Testis (tissue), 3 donors: ENCODE measurements around the gene GLRA3. TPM values are rescaled to one million over a fixed set of nuclear protein-coding genes. Genes with fewer than 3 reads are reported as not detected.

Source experiments
- DNase-seq: peaks from one replicate; pipeline ENCODE4 v3.0.0-alpha.2; 2019
- H3K27ac ChIP-seq, 2 donors: fragments of 200-600 bp; sonication (generic); one replicate each; pipeline ENCODE4 v1.5.1; 2019
- H3K27me3 ChIP-seq: fragments of 200-600 bp; sonication (generic); one replicate; pipeline ENCODE4 v1.5.1; 2019
- H3K36me3 ChIP-seq: fragments of 200-600 bp; sonication (generic); one replicate; pipeline ENCODE4 v1.5.1; 2017; ENCODE audit warnings: low read depth; ENCODE audit errors: missing control alignments
- H3K4me1 ChIP-seq: fragments of 200-600 bp; sonication (generic); one replicate; pipeline ENCODE4 v1.5.1; 2019
- H3K4me3 ChIP-seq, 2 donors: fragments of 200-600 bp; sonication (generic); one replicate each; pipeline ENCODE4 v1.5.1; 2017 to 2019
- H3K9me3 ChIP-seq: fragments of 200-600 bp; sonication (generic); one replicate; pipeline ENCODE4 v1.5.1; 2017
- POLR2A ChIP-seq: fragments of 450-650 bp; IDR thresholded peaks from one replicate; pipeline ENCODE4 v1.6.1; 2017; ENCODE audit warnings: antibody characterized with exemption, mild to moderate bottlenecking, moderate library complexity
- WGBS, 2 donors: methylation state at CpG; one replicate each; pipeline ENCODE4 v1.1.5; 2018; 5-methylcytosine and 5-hydroxymethylcytosine counted together
- intact Hi-C: fragments of 100-400 bp; cut with DNase I; formaldehyde crosslinking; loops from one replicate; pipeline ENCODE4 v1.15.1; 2023; ENCODE audit warnings: low total_unique reads
- polyA plus RNA-seq: library from polyadenylated mRNA; stranded (reverse); fragments of 350-450 nt; fragmentation: Illumina TruSeq; extraction: RNeasy Lipid Tissue Mini Kit (QIAGEN cat#74804); gene quantifications from one replicate; pipeline ENCODE4 v1.2.3, GENCODE V29; 2014; ENCODE audit warnings: low read depth, low replicate concordance; ENCODE audit not compliant: insufficient read depth
- total RNA-seq, 2 donors: library from RNA; depleted of rRNA; stranded (reverse); fragments of >200 nt; gene quantifications; one replicate each; pipeline ENCODE4 v1.2.3, GENCODE V29; 2016
- TF ChIP-seq, protein P1 (sequence below), 3 experiments: fragments of 450-650 bp in 2 of 3; fragments of 200-600 bp in 1 of 3; sonication (generic) in 1 of 3; IDR thresholded peaks; one replicate each; pipeline ENCODE4 v1.5.1; 2016 to 2019; ENCODE audit warnings: antibody characterized with exemption in 3 of 3, mild to moderate bottlenecking in 2 of 3, moderate library complexity in 1 of 3

Gene GLRA3
- total and polyA plus RNA-seq, 3 donors from 2014 or later = 1.2 to 1.3 (median 1.3) TPM

- WGBS, 2 donors = 82 to 86% methylated on average over 4 of the region's 4 CpGs
- intact Hi-C loops = no loop called here
- H3K27ac ChIP-seq = no peak overlapping the region
Measured at GRCh38 chr4:174707051-174707676, 121.9 kb downstream of the GLRA3 start.

DNA sequence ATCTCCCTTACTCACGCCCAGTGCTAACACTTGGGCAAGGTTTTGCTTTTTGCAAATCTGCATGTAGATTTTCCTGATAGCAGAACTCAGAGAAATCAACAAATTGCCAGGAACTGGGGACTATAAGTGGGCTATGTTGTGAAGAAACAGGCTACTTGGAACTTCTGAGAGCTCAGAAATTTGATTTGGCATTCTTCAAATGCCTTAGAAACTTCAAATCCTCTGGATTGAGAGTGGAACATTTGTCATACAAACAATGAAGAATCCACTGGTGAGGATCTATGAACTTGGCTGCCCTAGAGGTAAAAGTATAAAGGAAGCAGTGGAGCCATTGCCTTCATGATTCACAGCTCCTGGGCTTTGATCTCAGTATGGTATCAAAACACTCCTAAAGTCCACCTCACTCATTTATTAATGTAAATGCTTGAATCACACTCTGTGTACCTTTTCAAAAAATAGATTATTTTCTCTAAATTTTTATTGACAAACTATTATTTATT is 126.0 kb downstream of the GLRA3 start:
- H3K27ac ChIP-seq = no peak overlapping the region
- intact Hi-C loops = no loop called here
- H3K9me3 ChIP-seq = no peaks in the 10 kb centered on the region
- WGBS, 2 donors = 95 to 97% methylated on average over 1 of the region's 1 CpG
- H3K4me3 ChIP-seq = no peak overlapping the region
- no peak for DNase-seq
- no peaks in the 10 kb centered on the region for H3K4me1 ChIP-seq
- TF ChIP-seq POLR2A = no peak
- TF ChIP-seq, protein P1, sequence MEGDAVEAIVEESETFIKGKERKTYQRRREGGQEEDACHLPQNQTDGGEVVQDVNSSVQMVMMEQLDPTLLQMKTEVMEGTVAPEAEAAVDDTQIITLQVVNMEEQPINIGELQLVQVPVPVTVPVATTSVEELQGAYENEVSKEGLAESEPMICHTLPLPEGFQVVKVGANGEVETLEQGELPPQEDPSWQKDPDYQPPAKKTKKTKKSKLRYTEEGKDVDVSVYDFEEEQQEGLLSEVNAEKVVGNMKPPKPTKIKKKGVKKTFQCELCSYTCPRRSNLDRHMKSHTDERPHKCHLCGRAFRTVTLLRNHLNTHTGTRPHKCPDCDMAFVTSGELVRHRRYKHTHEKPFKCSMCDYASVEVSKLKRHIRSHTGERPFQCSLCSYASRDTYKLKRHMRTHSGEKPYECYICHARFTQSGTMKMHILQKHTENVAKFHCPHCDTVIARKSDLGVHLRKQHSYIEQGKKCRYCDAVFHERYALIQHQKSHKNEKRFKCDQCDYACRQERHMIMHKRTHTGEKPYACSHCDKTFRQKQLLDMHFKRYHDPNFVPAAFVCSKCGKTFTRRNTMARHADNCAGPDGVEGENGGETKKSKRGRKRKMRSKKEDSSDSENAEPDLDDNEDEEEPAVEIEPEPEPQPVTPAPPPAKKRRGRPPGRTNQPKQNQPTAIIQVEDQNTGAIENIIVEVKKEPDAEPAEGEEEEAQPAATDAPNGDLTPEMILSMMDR (IDR thresholded peaks at IDR 0.05) = no peak
- no peaks in the 10 kb centered on the region for H3K27me3 ChIP-seq
- H3K36me3 ChIP-seq = no peaks in the 10 kb centered on the region

More at GRCh38 chr4:174707051-174707676, 121.9 kb downstream of the GLRA3 start:
- H3K36me3 ChIP-seq = no peaks in the 10 kb centered on the region
- H3K27me3 ChIP-seq = no peaks in the 10 kb centered on the region
- no peaks in the 10 kb centered on the region for H3K4me1 ChIP-seq
- H3K9me3 ChIP-seq = no peaks in the 10 kb centered on the region
- DNase-seq = no peak
- H3K4me3 ChIP-seq = no peak overlapping the region
- TF ChIP-seq, protein P1 (IDR thresholded peaks at IDR 0.05) = no peak
- TF ChIP-seq POLR2A = no peak

- H3K9me3 ChIP-seq = no peaks in the 10 kb centered on the region
- H3K4me1 ChIP-seq = no peaks in the 10 kb centered on the region
- TF ChIP-seq, protein P1 (IDR thresholded peaks at IDR 0.05) = no peak
- no peak for TF ChIP-seq POLR2A
- intact Hi-C loops = no loop called here
- no peak overlapping the region for H3K4me3 ChIP-seq
- no peak overlapping the region for H3K27ac ChIP-seq
- H3K27me3 ChIP-seq = no peaks in the 10 kb centered on the region
- DNase-seq = no peak
- H3K36me3 ChIP-seq = no peaks in the 10 kb centered on the region
Measured at GRCh38 chr4:174699654-174700053, 129.4 kb downstream of the GLRA3 start.

- Histone ChIP-seq H3K4me3 (no peak overlapping the region), H3K27me3 (no peaks in the 10 kb centered on the region), H3K4me1 (no peaks in the 10 kb centered on the region), H3K9me3 (no peaks in the 10 kb centered on the region), H3K36me3 (no peaks in the 10 kb centered on the region), H3K27ac (no peak overlapping the region)
- intact Hi-C loops = no loop called here
- 52 to 60% methylated on average over 4 of the region's 4 CpGs for WGBS, 2 donors
- no peak for DNase-seq
- TF ChIP-seq, protein P1 (IDR thresholded peaks at IDR 0.05) = no peak
- no peak for TF ChIP-seq POLR2A
Measured at GRCh38 chr4:174697896-174698295, 131.2 kb downstream of the GLRA3 start.

DNA sequence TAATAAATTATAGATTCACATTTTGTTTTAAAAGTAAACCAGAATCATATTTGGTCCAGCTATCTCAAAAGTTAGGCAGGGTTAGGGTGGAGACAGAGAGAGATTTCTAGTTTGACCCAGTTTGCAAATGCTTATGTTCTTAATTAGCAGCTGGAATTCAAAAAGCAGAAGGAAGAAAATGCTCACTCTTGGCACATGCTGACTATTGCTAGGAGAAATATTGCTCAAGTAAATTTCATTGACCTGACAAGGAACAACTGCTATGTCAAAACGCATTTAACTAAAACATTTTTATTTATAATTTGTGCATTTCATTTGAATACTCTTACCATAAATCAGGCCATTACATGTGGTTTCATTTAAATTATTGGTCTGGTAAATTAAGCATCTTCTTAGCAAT is 131.8 kb downstream of the GLRA3 start:
- intact Hi-C loops = no loop called here
- H3K4me1 ChIP-seq = no peaks in the 10 kb centered on the region
- H3K36me3 ChIP-seq = no peaks in the 10 kb centered on the region
- no peaks in the 10 kb centered on the region for H3K27me3 ChIP-seq
- TF ChIP-seq, protein P1 (IDR thresholded peaks at IDR 0.05) = no peak
- no peak for DNase-seq
- no peaks in the 10 kb centered on the region for H3K9me3 ChIP-seq
- 35 to 44% methylated on average over 1 of the region's 1 CpG for WGBS, 2 donors
- no peak overlapping the region for H3K4me3 ChIP-seq
- no peak overlapping the region for H3K27ac ChIP-seq
